Measurements from ENCODE around the gene GALNT9.
A peak's percentile ranks its signal among the peaks of the same experiment; 100 is the strongest.

The GALNT9 gene

GRCh38 chr12:132292328-132293319, 36.8 kb downstream of the GALNT9 start:
- DNase-seq: no peak

- DNase-seq: no peak
These were observed 37.8 kb downstream of the GALNT9 start for GRCh38 chr12:132291402-132292175.

- DNase-seq: no peak
These were observed 39.2 kb downstream of the GALNT9 start for GRCh38 chr12:132290203-132290540.

GRCh38 chr12:132289356-132290202, 39.8 kb downstream of the GALNT9 start:
- no peak for DNase-seq

GRCh38 chr12:132288516-132289215, 40.7 kb downstream of the GALNT9 start:
- no peak for DNase-seq

GRCh38 chr12:132287391-132288238, 41.8 kb downstream of the GALNT9 start:
- DNase-seq: no peak

- no peak for DNase-seq
These were observed 42.5 kb downstream of the GALNT9 start for GRCh38 chr12:132286912-132287311.

- DNase-seq: peak in 1 of 4 experiments; percentile 9
These were observed 43.3 kb downstream of the GALNT9 start for GRCh38 chr12:132285991-132286681.

- no peak for DNase-seq
These were observed 44.3 kb downstream of the GALNT9 start for GRCh38 chr12:132284827-132285741.

- DNase-seq: peak in 1 of 4 experiments; percentile 10
These were observed 45.1 kb downstream of the GALNT9 start for GRCh38 chr12:132284071-132284826.

GRCh38 chr12:132282950-132283771, 46.2 kb downstream of the GALNT9 start:
- DNase-seq: no peak

- DNase-seq: no peak
These were observed 47.1 kb downstream of the GALNT9 start for GRCh38 chr12:132282031-132282949.

- DNase-seq: no peak
These were observed 48.4 kb downstream of the GALNT9 start for GRCh38 chr12:132281038-132281437.

GRCh38 chr12:132280406-132280805, 49.0 kb downstream of the GALNT9 start:
- DNase-seq: no peak

- DNase-seq: no peak
These were observed 49.5 kb downstream of the GALNT9 start for GRCh38 chr12:132279930-132280329.

GRCh38 chr12:132279184-132279889, 50.1 kb downstream of the GALNT9 start:
- no peak for DNase-seq

Data from suppressor macrophage (primary cell).